Stimulated activated CD4-positive, alpha-beta T cell treated with anti-CD3 and anti-CD28 coated beads, Interleukin-2, amount 100 ng/mL, for 4 hours (primary cell): Measurements from ENCODE around the gene FKBP1A.

Experiments
- DNase-seq: peaks from one replicate; pipeline ENCODE4 v3.0.0-alpha.2; 2020; ENCODE audit warnings: low read depth

FKBP1A gene

GRCh38 chr20:1392693-1393506, at the start of gene FKBP1A:
FKBP1A (minus strand) TSS chr20:1393054; CDS start chr20:1392998, 56 bp downstream.
- DNase-seq = peak; percentile 86

GRCh38 chr20:1442304-1442703, 49.5 kb upstream of the FKBP1A start:
- DNase-seq = no peak

GRCh38 chr20:1441133-1441532, 48.3 kb upstream of the FKBP1A start:
- DNase-seq = no peak

- no peak for DNase-seq
Measured at GRCh38 chr20:1440024-1440423, 47.2 kb upstream of the FKBP1A start.

- DNase-seq = no peak
Measured at GRCh38 chr20:1438361-1438760, 45.5 kb upstream of the FKBP1A start.

- DNase-seq = peak; percentile 69
Measured at GRCh38 chr20:1437235-1437904, 44.5 kb upstream of the FKBP1A start.

GRCh38 chr20:1436263-1436662, 43.4 kb upstream of the FKBP1A start:
- DNase-seq = no peak

GRCh38 chr20:1435337-1435699, 42.5 kb upstream of the FKBP1A start:
- no peak for DNase-seq

GRCh38 chr20:1434571-1435336, 41.9 kb upstream of the FKBP1A start:
- DNase-seq = peak; percentile 16

- DNase-seq = no peak
Measured at GRCh38 chr20:1431158-1431557, 38.3 kb upstream of the FKBP1A start.

- DNase-seq = no peak
Measured at GRCh38 chr20:1430004-1430451, 37.2 kb upstream of the FKBP1A start.

- DNase-seq = no peak
Measured at GRCh38 chr20:1429143-1429728, 36.4 kb upstream of the FKBP1A start.

- no peak for DNase-seq
Measured at GRCh38 chr20:1427457-1428054, 34.7 kb upstream of the FKBP1A start.

- DNase-seq = no peak
Measured at GRCh38 chr20:1426231-1426849, 33.5 kb upstream of the FKBP1A start.

GRCh38 chr20:1424336-1424735, 31.5 kb upstream of the FKBP1A start:
- DNase-seq = no peak

GRCh38 chr20:1423625-1424106, 30.8 kb upstream of the FKBP1A start:
- no peak for DNase-seq

- no peak for DNase-seq
Measured at GRCh38 chr20:1423206-1423605, 30.4 kb upstream of the FKBP1A start.

GRCh38 chr20:1422753-1423152, 29.9 kb upstream of the FKBP1A start:
- DNase-seq = no peak

- DNase-seq = no peak
Measured at GRCh38 chr20:1420066-1420465, 27.2 kb upstream of the FKBP1A start.

GRCh38 chr20:1418350-1418749, 25.5 kb upstream of the FKBP1A start:
- DNase-seq = no peak

- no peak for DNase-seq
Measured at GRCh38 chr20:1417790-1418189, 24.9 kb upstream of the FKBP1A start.
